Epithelial cell of proximal tubule (primary cell): ENCODE measurements around the gene TMEM221. TPM values are rescaled to one million over a fixed set of nuclear protein-coding genes. Genes with fewer than 3 reads are reported as not detected.

Experiments
- DNase-seq: peaks from one replicate; pipeline ENCODE4 v3.0.0-alpha.2; 2011; ENCODE audit warnings: low read depth
- H3K4me3 ChIP-seq: 2 replicates; pipeline ENCODE4 v1.5.1; 2011; ENCODE audit warnings: low read depth, mild to moderate bottlenecking, low read length
- CTCF ChIP-seq: conservative IDR thresholded peaks from 2 replicates; pipeline ENCODE4 v1.5.1; 2012; ENCODE audit warnings: low read depth, mild to moderate bottlenecking, low read length
- total RNA-seq: library from RNA; depleted of rRNA; stranded (reverse); fragments of >200 nt; gene quantifications from 2 replicates; pipeline ENCODE4 v1.2.3, GENCODE V29; 2015

The TMEM221 gene
- total RNA-seq, 1 donor from 2014 or later: not detected

GRCh38 chr19:17414097-17414496, 34.4 kb downstream of the TMEM221 start:
- DNase-seq: no peak
- no peak overlapping the region for H3K4me3 ChIP-seq
- no peak for TF ChIP-seq CTCF

GRCh38 chr19:17411801-17412200, 36.7 kb downstream of the TMEM221 start:
- H3K4me3 ChIP-seq: no peak overlapping the region
- DNase-seq: no peak
- TF ChIP-seq CTCF: no peak

GRCh38 chr19:17409990-17410389, 38.5 kb downstream of the TMEM221 start:
- TF ChIP-seq CTCF: no peak
- no peak overlapping the region for H3K4me3 ChIP-seq
- DNase-seq: no peak

GRCh38 chr19:17406887-17407196, 41.6 kb downstream of the TMEM221 start:
- no peak overlapping the region for H3K4me3 ChIP-seq
- no peak for TF ChIP-seq CTCF
- no peak for DNase-seq

- TF ChIP-seq CTCF: no peak
- H3K4me3 ChIP-seq: no peak overlapping the region
- DNase-seq: no peak
These were observed 42.2 kb downstream of the TMEM221 start for GRCh38 chr19:17406046-17406886.

- peak within 1 kb of the TSS; percentile 45 for H3K4me3 ChIP-seq
- TF ChIP-seq CTCF: no peak
- DNase-seq: no peak
These were observed 43.0 kb downstream of the TMEM221 start, which contains the start of gene BST2 for GRCh38 chr19:17405250-17406045. BST2 (minus strand) TSS chr19:17405630; CDS start chr19:17405575, 55 bp downstream.
